SK-N-SH (cell line): ENCODE data around the gene ZNF584. TPM values are rescaled to one million over a fixed set of nuclear protein-coding genes. Genes with fewer than 3 reads are reported as not detected.

Experiments used
- CTCF ChIA-PET: fragments of 300-600, 350-600 bp; formaldehyde crosslinking; extraction: SDS; loops from one replicate; lab custom pipeline; 2021; lab: Yijun Ruan, JAX
- POLR2A ChIA-PET: fragments of 350-600 bp; sonication (Branson Sonifier 250); formaldehyde crosslinking; extraction: SDS; loops from one replicate; lab custom pipeline; 2020; ENCODE audit warnings: antibody characterized with exemption, inconsistent platforms; lab: Yijun Ruan, JAX
- DNase-seq: peaks from one replicate; pipeline ENCODE4 v3.0.0; 2012
- H2AFZ ChIP-seq: fragments of 200-600 bp; sonication (generic); 2 replicates; pipeline ENCODE4 v1.8.1; 2016; ENCODE audit warnings: antibody characterized with exemption, mild to moderate bottlenecking, low read depth
- H3F3A ChIP-seq: fragments of 200-600 bp; sonication (generic); replicated peaks from 2 replicates; pipeline ENCODE3; 2016; ENCODE audit warnings: antibody characterized with exemption, mild to moderate bottlenecking; ENCODE audit not compliant: insufficient read depth
- H3K27ac ChIP-seq, 2 experiments: fragments of 200-500 bp in 1 of 2; fragments of 200-600 bp in 1 of 2; sonication (Bioruptor generic) in 1 of 2; sonication (generic), shearing (Covaris generic) in 1 of 2; 2 replicates each; pipeline versions ENCODE4 v1.5.1 to v1.6.1; 2014 to 2016; ENCODE audit warnings: low read depth in 2 of 2, inconsistent platforms in 1 of 2, low read length in 1 of 2, mild to moderate bottlenecking in 1 of 2, mixed read lengths in 1 of 2
- H3K27me3 ChIP-seq: fragments of 200-600 bp; sonication (generic), shearing (Covaris generic); 2 replicates; pipeline ENCODE4 v1.6.1; 2016; ENCODE audit warnings: mixed run types; ENCODE audit not compliant: insufficient read depth
- H3K36me3 ChIP-seq, 2 experiments: fragments of 200-500 bp in 1 of 2; fragments of 200-600 bp in 1 of 2; sonication (Bioruptor generic) in 1 of 2; sonication (generic) in 1 of 2; replicated peaks in 1 of 2; 2 replicates each; pipeline versions ENCODE3 to v1.5.1; 2014 to 2016; ENCODE audit warnings: low read length in 1 of 2, mild to moderate bottlenecking in 1 of 2; ENCODE audit not compliant: insufficient read depth in 2 of 2, control insufficient read depth in 1 of 2
- H3K4me1 ChIP-seq, 2 experiments: fragments of 200-500 bp in 1 of 2; fragments of 200-600 bp in 1 of 2; sonication (Bioruptor generic) in 1 of 2; sonication (generic), shearing (Covaris generic) in 1 of 2; 2 replicates each; pipeline versions ENCODE4 v1.5.1 to v1.6.1; 2014 to 2016; ENCODE audit warnings: low read depth in 1 of 2, low read length in 1 of 2, mixed run types in 1 of 2; ENCODE audit not compliant: insufficient read depth in 2 of 2, control insufficient read depth in 1 of 2
- H3K4me2 ChIP-seq: fragments of 200-600 bp; sonication (generic), shearing (Covaris generic); 2 replicates; pipeline ENCODE4 v1.6.1; 2017; ENCODE audit warnings: mixed run types
- H3K4me3 ChIP-seq, 2 experiments: fragments of 200-500 bp in 1 of 2; fragments of 200-600 bp in 1 of 2; sonication (Bioruptor generic) in 1 of 2; sonication (generic), shearing (Covaris generic) in 1 of 2; 2 replicates each; pipeline versions ENCODE4 v1.5.1 to v1.8.1; 2014 to 2016; ENCODE audit warnings: low read depth in 2 of 2, inconsistent platforms in 1 of 2, low read length in 1 of 2, mild to moderate bottlenecking in 1 of 2, mixed read lengths in 1 of 2, moderate library complexity in 1 of 2
- H3K79me2 ChIP-seq: fragments of 200-600 bp; sonication (generic); 2 replicates; pipeline ENCODE4 v1.8.1; 2017; ENCODE audit warnings: mild to moderate bottlenecking; ENCODE audit not compliant: insufficient read depth
- H3K9ac ChIP-seq: fragments of 200-600 bp; sonication (generic); 2 replicates; pipeline ENCODE4 v1.6.1; 2017; ENCODE audit warnings: mixed run types
- H3K9me2 ChIP-seq: fragments of 200-600 bp; sonication (generic); 2 replicates; pipeline ENCODE4 v1.6.1; 2017; ENCODE audit warnings: mixed run types
- H3K9me3 ChIP-seq: fragments of 200-600 bp; sonication (generic); 2 replicates; pipeline ENCODE4 v1.6.1; 2017; ENCODE audit warnings: mixed run types, mild to moderate bottlenecking, moderate library complexity
- H4K20me1 ChIP-seq: fragments of 200-600 bp; sonication (generic); 2 replicates; pipeline ENCODE4 v1.6.1; 2017; ENCODE audit warnings: mild to moderate bottlenecking, mixed run types; ENCODE audit not compliant: insufficient read depth
- CHD2 ChIP-seq: fragments of 150-350 bp; IDR thresholded peaks from 2 replicates; pipeline ENCODE4 v1.6.1; 2018; ENCODE audit warnings: low read length; ENCODE audit not compliant: partially characterized antibody
- CTCF ChIP-seq: fragments of 200-600 bp; sonication (generic); IDR thresholded peaks from 2 replicates; pipeline ENCODE4 v1.6.1; 2017; ENCODE audit warnings: antibody characterized with exemption, mild to moderate bottlenecking, moderate library complexity
- ELF1 ChIP-seq: IDR thresholded peaks from 2 replicates; pipeline ENCODE4 v1.4.0; 2012
- EP300 ChIP-seq, 2 experiments: IDR thresholded peaks; 2 replicates each; pipeline versions ENCODE4 v1.4.0 to v1.6.1; 2012; ENCODE audit warnings: borderline replicate concordance in 1 of 2, low read depth in 1 of 2, low read length in 1 of 2
- EZH2phosphoT487 ChIP-seq: fragments of 200-600 bp; sonication (generic); IDR thresholded peaks from 2 replicates; pipeline ENCODE4 v1.6.1; 2017; ENCODE audit warnings: low read depth, mixed run types, mild to moderate bottlenecking, antibody characterized with exemption, moderate library complexity, borderline replicate concordance
- FOXJ3 ChIP-seq: sonication (generic); formaldehyde crosslinking; IDR thresholded peaks from 2 replicates; pipeline ENCODE4 v1.5.1; 2020; ENCODE audit warnings: mild to moderate bottlenecking, missing genetic modification reagents
- FOXM1 ChIP-seq: IDR thresholded peaks from 2 replicates; pipeline ENCODE4 v1.4.0; 2012; ENCODE audit warnings: low read depth, mild to moderate bottlenecking
- GABPA ChIP-seq: IDR thresholded peaks from 2 replicates; pipeline ENCODE4 v1.4.0; 2012; ENCODE audit warnings: low read depth, mild to moderate bottlenecking
- GATA2 ChIP-seq: sonication (generic); formaldehyde crosslinking; IDR thresholded peaks from 2 replicates; pipeline ENCODE4 v1.5.0; 2020; ENCODE audit warnings: mild to moderate bottlenecking, missing genetic modification reagents
- JUND ChIP-seq: IDR thresholded peaks from 2 replicates; pipeline ENCODE4 v1.4.0; 2012
- MAX ChIP-seq: IDR thresholded peaks from 2 replicates; pipeline ENCODE4 v1.4.0; 2012; ENCODE audit warnings: low read depth
- MEF2A ChIP-seq: IDR thresholded peaks from 2 replicates; pipeline ENCODE4 v1.4.0; 2012; ENCODE audit warnings: low read depth, borderline replicate concordance
- NFIC ChIP-seq: IDR thresholded peaks from 2 replicates; pipeline ENCODE4 v1.4.0; 2012; ENCODE audit warnings: borderline replicate concordance
- PBX3 ChIP-seq: IDR thresholded peaks from 2 replicates; pipeline ENCODE4; 2012
- POLR2AphosphoS5 ChIP-seq: IDR thresholded peaks from 2 replicates; pipeline ENCODE4 v1.6.1; 2012; ENCODE audit warnings: low read depth, low read length
- RAD21 ChIP-seq: IDR thresholded peaks from 2 replicates; pipeline ENCODE4 v1.6.1; 2012; ENCODE audit warnings: mild to moderate bottlenecking, low read length
- RCOR1 ChIP-seq: fragments of 150-350 bp; IDR thresholded peaks from 2 replicates; pipeline ENCODE4 v1.6.1; 2017; ENCODE audit warnings: antibody characterized with exemption, low read length
- RFX5 ChIP-seq: IDR thresholded peaks from 2 replicates; pipeline ENCODE4 v1.6.1; 2012; ENCODE audit warnings: mild to moderate bottlenecking, improper control_type of control experiment, low read length
- RXRA ChIP-seq: IDR thresholded peaks from 2 replicates; pipeline ENCODE4 v1.4.0; 2012; ENCODE audit warnings: low read depth, mild to moderate bottlenecking, borderline replicate concordance
- SIN3A ChIP-seq: IDR thresholded peaks from 2 replicates; pipeline ENCODE4 v1.6.1; 2012; ENCODE audit warnings: low read depth, mild to moderate bottlenecking, low read length, moderate library complexity, borderline replicate concordance
- SMC3 ChIP-seq: IDR thresholded peaks from 2 replicates; pipeline ENCODE4 v1.6.1; 2012; ENCODE audit warnings: low read depth, low read length, improper control_type of control experiment
- TAF1 ChIP-seq: IDR thresholded peaks from 2 replicates; pipeline ENCODE4 v1.6.1; 2012; ENCODE audit warnings: low read depth, mild to moderate bottlenecking, low read length, moderate library complexity, borderline replicate concordance
- TCF12 ChIP-seq: IDR thresholded peaks from 2 replicates; pipeline ENCODE4 v1.4.0; 2012
- USF1 ChIP-seq: IDR thresholded peaks from 2 replicates; pipeline ENCODE4 v1.4.0; 2012; ENCODE audit warnings: low read depth, borderline replicate concordance
- YY1 ChIP-seq: IDR thresholded peaks from 2 replicates; pipeline ENCODE4 v1.4.0; 2012; ENCODE audit warnings: low read depth, mild to moderate bottlenecking
- ZBTB33 ChIP-seq: IDR thresholded peaks from 2 replicates; pipeline ENCODE4 v1.4.0; 2012; ENCODE audit warnings: low read depth, borderline replicate concordance
- WGBS: methylation state at CpG from one replicate; pipeline ENCODE4 v1.1.6; 2017; ENCODE audit warnings: low lambda C conversion rate; 5-methylcytosine and 5-hydroxymethylcytosine counted together
- polyA plus RNA-seq, 3 experiments: library from polyadenylated mRNA; depleted of rRNA; stranded (reverse); fragments of >200 nt; gene quantifications; 2 replicates each; pipeline ENCODE4 v1.2.3, GENCODE V29; 2012
- TF ChIP-seq, protein P1 (sequence below): fragments of 150-350 bp; IDR thresholded peaks from 2 replicates; pipeline ENCODE4 v1.6.1; 2016; ENCODE audit warnings: mild to moderate bottlenecking, low read depth, low read length

ZNF584 gene
- polyA plus RNA-seq, 1 of the 3 experiments (the other 2 are of a cell fraction): 9.4 TPM

DNA sequence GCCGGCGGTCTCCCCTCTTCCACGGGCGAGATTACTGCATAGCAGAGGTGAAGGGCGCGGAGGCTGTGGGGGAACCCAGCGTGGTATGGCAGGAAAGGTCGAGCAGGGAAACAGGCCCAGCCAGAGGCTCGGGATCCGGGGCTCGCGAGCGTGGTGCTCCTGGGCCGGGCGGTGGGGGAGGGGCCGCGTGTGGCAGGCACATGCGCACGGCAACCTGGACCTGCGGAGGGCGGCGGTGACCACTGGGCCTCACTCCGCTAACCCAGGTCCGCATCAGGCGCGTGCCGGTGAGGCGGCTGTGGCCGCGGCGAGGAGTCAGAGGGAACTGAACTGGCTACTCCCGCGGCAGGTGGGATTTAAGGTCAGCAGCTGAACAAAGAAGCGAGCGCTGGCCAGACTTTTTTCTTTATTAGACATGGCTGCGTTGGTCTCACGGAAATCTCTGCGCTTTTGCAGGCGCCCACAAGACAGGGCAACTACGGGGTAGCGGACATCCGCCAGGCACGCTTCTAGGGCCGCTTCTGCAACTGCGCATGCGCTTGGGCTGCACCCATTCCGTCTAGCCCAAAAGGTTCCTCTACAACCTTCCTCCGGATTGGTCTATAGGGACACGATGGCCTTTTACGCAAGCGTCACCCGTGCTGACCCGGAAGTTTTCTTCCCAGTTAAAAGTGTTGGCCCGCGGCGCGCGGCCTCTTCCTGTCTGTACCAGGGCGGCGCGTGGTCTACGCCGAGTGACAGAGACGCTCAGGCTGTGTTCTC lies 21.7 kb upstream of the ZNF584 start, which contains the start of gene RPS5:
TSS of gene RPS5 (plus strand) at position 694 of the 762 bp plus-strand sequence. CDS start 869 bp downstream, outside the sequence.
- H3F3A ChIP-seq: peaks cover 12% of the 10 kb centered on the region
- H3K9me3 ChIP-seq: no peaks in the 10 kb centered on the region
- H3K36me3 ChIP-seq: peaks cover 20 to 36% of the 10 kb centered on the region in 2 experiments
- WGBS: 0% methylated on average over 29 of the region's 64 CpGs
- no peaks in the 10 kb centered on the region for H3K9me2 ChIP-seq
- no peaks in the 10 kb centered on the region for H3K27me3 ChIP-seq
- peaks cover 21 to 30% of the 10 kb centered on the region in 2 experiments; a peak in 3 of 4 replicates for H3K4me1 ChIP-seq
- H3K9ac ChIP-seq: peak within 1 kb of the TSS; percentile 91
- peak; percentile 98 for DNase-seq
- peaks cover 70% of the 10 kb centered on the region for H3K79me2 ChIP-seq
- peak within 1 kb of the TSS; percentile 95 to 99 for H3K27ac ChIP-seq
- ChIA-PET CTCF (interaction anchor here (0.8 kb wide), 1 partner anchor 60 kb away, joined by 3 read pairs; the partner anchor contains the start of gene ZSCAN22), POLR2A (interaction anchor here (1.3 to 2.1 kb wide), 3 partner anchors 24 to 133 kb away, joined by 3 to 6 read pairs (median 4); partner anchors contain the start of genes ZBTB45 and ZNF497)
- peaks cover 31% of the 10 kb centered on the region for H4K20me1 ChIP-seq
- peak within 1 kb of the TSS; percentile 87 to 92 for H3K4me3 ChIP-seq
- H3K4me2 ChIP-seq: peak within 1 kb of the TSS; percentile 85
- H2AFZ ChIP-seq: peak within 1 kb of the TSS; percentile 66; the same call in 1 of the 2 replicates
- TF ChIP-seq, protein P1, sequence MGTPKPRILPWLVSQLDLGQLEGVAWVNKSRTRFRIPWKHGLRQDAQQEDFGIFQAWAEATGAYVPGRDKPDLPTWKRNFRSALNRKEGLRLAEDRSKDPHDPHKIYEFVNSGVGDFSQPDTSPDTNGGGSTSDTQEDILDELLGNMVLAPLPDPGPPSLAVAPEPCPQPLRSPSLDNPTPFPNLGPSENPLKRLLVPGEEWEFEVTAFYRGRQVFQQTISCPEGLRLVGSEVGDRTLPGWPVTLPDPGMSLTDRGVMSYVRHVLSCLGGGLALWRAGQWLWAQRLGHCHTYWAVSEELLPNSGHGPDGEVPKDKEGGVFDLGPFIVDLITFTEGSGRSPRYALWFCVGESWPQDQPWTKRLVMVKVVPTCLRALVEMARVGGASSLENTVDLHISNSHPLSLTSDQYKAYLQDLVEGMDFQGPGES: peak; percentile 39
- peak; percentile 50; the same call in 1 of the 2 replicates for TF ChIP-seq PBX3
- TF ChIP-seq SMC3: no peak
- TF ChIP-seq USF1: no peak; the same call in 1 of the 2 replicates
- TF ChIP-seq EP300 (IDR thresholded peaks at IDR 0.05; ENCODE audit: borderline replicate concordance in 1 of 2, low read depth in 1 of 2, low read length in 1 of 2): no peak
- TF ChIP-seq FOXJ3 (CRISPR knock-in tag): no peak
- TF ChIP-seq JUND: no peak
- TF ChIP-seq SIN3A: peak; percentile 98
- TF ChIP-seq GABPA: peak; percentile 96
- no peak for TF ChIP-seq EZH2phosphoT487
- TF ChIP-seq POLR2AphosphoS5: peak; percentile 98
- no peak for TF ChIP-seq MEF2A
- TF ChIP-seq FOXM1: no peak
- no peak for TF ChIP-seq CTCF
- TF ChIP-seq NFIC: no peak
- TF ChIP-seq RFX5: no peak
- 0 out of 2 replicates have a peak, but pooled peaks have one; percentile 57 for TF ChIP-seq ZBTB33
- peak; percentile 94 for TF ChIP-seq TAF1
- no peak for TF ChIP-seq RCOR1
- no peak for TF ChIP-seq GATA2
- peak; percentile 90 for TF ChIP-seq CHD2
- no peak for TF ChIP-seq RAD21
- TF ChIP-seq YY1: no peak
- peak; percentile 39; the same call in 1 of the 2 replicates for TF ChIP-seq TCF12
- TF ChIP-seq MAX: peak; percentile 96
- no peak for TF ChIP-seq RXRA
- TF ChIP-seq ELF1: peak; percentile 89
